Measurements from ENCODE around the gene LMCD1. TPM values are rescaled to one million over a fixed set of nuclear protein-coding genes. Genes with fewer than 3 reads are reported as not detected.

Gene LMCD1
- total and polyA plus RNA-seq, 9 donors: 114 to 221 (median 185) TPM

GRCh38 chr3:8542190-8543135, 40.8 kb downstream of the LMCD1 start:
- no peak overlapping the region for H3K4me3 ChIP-seq (ENCODE audit: low read length)
- DNase-seq: peak; percentile 61
- 44% methylated on average over 6 of the region's 12 CpGs for WGBS (ENCODE audit: insufficient coverage)
- H3K36me3 ChIP-seq (ENCODE audit: control insufficient read depth, insufficient read depth, low read length): peaks cover 74% of the 10 kb centered on the region
- H3K27me3 ChIP-seq (ENCODE audit: control insufficient read depth, insufficient read depth, low read length): no peaks in the 10 kb centered on the region
- H3K9me3 ChIP-seq (replicated peaks; ENCODE audit: control insufficient read depth, low read depth, low read length): no peaks in the 10 kb centered on the region
- H3K27ac ChIP-seq (ENCODE audit: low read length): peak overlapping the region; percentile 13
- H3K4me1 ChIP-seq (ENCODE audit: control insufficient read depth, insufficient read depth, low read length): peaks cover 13% of the 10 kb centered on the region

- H3K36me3 ChIP-seq (ENCODE audit: control insufficient read depth, insufficient read depth, low read length): peaks cover 75% of the 10 kb centered on the region
These were observed 45.0 kb downstream of the LMCD1 start for GRCh38 chr3:8546609-8547008.

GRCh38 chr3:8548502-8549275, 47.1 kb downstream of the LMCD1 start:
- H3K4me1 ChIP-seq (ENCODE audit: control insufficient read depth, insufficient read depth, low read length): peaks cover 20% of the 10 kb centered on the region
- DNase-seq: no peak
- H3K4me3 ChIP-seq (ENCODE audit: low read length): no peak overlapping the region
- H3K27me3 ChIP-seq (ENCODE audit: control insufficient read depth, insufficient read depth, low read length): no peaks in the 10 kb centered on the region
- H3K36me3 ChIP-seq (ENCODE audit: control insufficient read depth, insufficient read depth, low read length): peaks cover 74% of the 10 kb centered on the region
- H3K27ac ChIP-seq (ENCODE audit: low read length): no peak overlapping the region
- no peaks in the 10 kb centered on the region for H3K9me3 ChIP-seq (replicated peaks; ENCODE audit: control insufficient read depth, low read depth, low read length)
- WGBS (ENCODE audit: insufficient coverage): 91% methylated on average over 16 of the region's 17 CpGs

More at GRCh38 chr3:8546609-8547008, 45.0 kb downstream of the LMCD1 start:
- no peaks in the 10 kb centered on the region for H3K9me3 ChIP-seq (replicated peaks; ENCODE audit: control insufficient read depth, low read depth, low read length)
- no peaks in the 10 kb centered on the region for H3K27me3 ChIP-seq (ENCODE audit: control insufficient read depth, insufficient read depth, low read length)
- DNase-seq: no peak
- H3K4me1 ChIP-seq (ENCODE audit: control insufficient read depth, insufficient read depth, low read length): peaks cover 16% of the 10 kb centered on the region
- H3K4me3 ChIP-seq (ENCODE audit: low read length): no peak overlapping the region
- H3K27ac ChIP-seq (ENCODE audit: low read length): no peak overlapping the region
- 86% methylated on average over 1 of the region's 4 CpGs for WGBS (ENCODE audit: insufficient coverage)

GRCh38 chr3:8549354-8549753, 47.7 kb downstream of the LMCD1 start:
- Histone ChIP-seq H3K36me3 (ENCODE audit: control insufficient read depth, insufficient read depth, low read length) (peaks cover 68% of the 10 kb centered on the region), H3K27ac (ENCODE audit: low read length) (no peak overlapping the region), H3K4me3 (ENCODE audit: low read length) (no peak overlapping the region), H3K4me1 (ENCODE audit: control insufficient read depth, insufficient read depth, low read length) (peaks cover 27% of the 10 kb centered on the region), H3K27me3 (ENCODE audit: control insufficient read depth, insufficient read depth, low read length) (no peaks in the 10 kb centered on the region), H3K9me3 (replicated peaks; ENCODE audit: control insufficient read depth, low read depth, low read length) (no peaks in the 10 kb centered on the region)
- DNase-seq: no peak
- no CpG with 5 or more reads among the region's 1 CpG for WGBS (ENCODE audit: insufficient coverage)

- Histone ChIP-seq H3K4me3 (ENCODE audit: low read length) (no peak overlapping the region), H3K27ac (ENCODE audit: low read length) (no peak overlapping the region), H3K4me1 (ENCODE audit: control insufficient read depth, insufficient read depth, low read length) (peaks cover 38% of the 10 kb centered on the region), H3K27me3 (ENCODE audit: control insufficient read depth, insufficient read depth, low read length) (no peaks in the 10 kb centered on the region), H3K36me3 (ENCODE audit: control insufficient read depth, insufficient read depth, low read length) (peaks cover 64% of the 10 kb centered on the region), H3K9me3 (replicated peaks; ENCODE audit: control insufficient read depth, low read depth, low read length) (no peaks in the 10 kb centered on the region)
- WGBS (ENCODE audit: insufficient coverage): 32% methylated on average over 3 of the region's 6 CpGs
- DNase-seq: peak; percentile 76
These were observed 49.0 kb downstream of the LMCD1 start for GRCh38 chr3:8550611-8551010.

- Histone ChIP-seq H3K4me1 (ENCODE audit: control insufficient read depth, insufficient read depth, low read length) (peaks cover 49% of the 10 kb centered on the region), H3K36me3 (ENCODE audit: control insufficient read depth, insufficient read depth, low read length) (peaks cover 59% of the 10 kb centered on the region), H3K27ac (ENCODE audit: low read length) (no peak overlapping the region), H3K27me3 (ENCODE audit: control insufficient read depth, insufficient read depth, low read length) (no peaks in the 10 kb centered on the region), H3K4me3 (ENCODE audit: low read length) (no peak overlapping the region), H3K9me3 (replicated peaks; ENCODE audit: control insufficient read depth, low read depth, low read length) (no peaks in the 10 kb centered on the region)
- DNase-seq: no peak
- 60% methylated on average over 5 of the region's 5 CpGs for WGBS (ENCODE audit: insufficient coverage)
These were observed 50.7 kb downstream of the LMCD1 start for GRCh38 chr3:8552223-8552762.

GRCh38 chr3:8553405-8553804, 51.8 kb downstream of the LMCD1 start:
- DNase-seq: no peak
- Histone ChIP-seq H3K9me3 (replicated peaks; ENCODE audit: control insufficient read depth, low read depth, low read length) (no peaks in the 10 kb centered on the region), H3K36me3 (ENCODE audit: control insufficient read depth, insufficient read depth, low read length) (peaks cover 64% of the 10 kb centered on the region), H3K27ac (ENCODE audit: low read length) (no peak overlapping the region), H3K4me1 (ENCODE audit: control insufficient read depth, insufficient read depth, low read length) (peaks cover 54% of the 10 kb centered on the region), H3K4me3 (ENCODE audit: low read length) (no peak overlapping the region), H3K27me3 (ENCODE audit: control insufficient read depth, insufficient read depth, low read length) (no peaks in the 10 kb centered on the region)
- WGBS (ENCODE audit: insufficient coverage): 50% methylated on average over 4 of the region's 6 CpGs

GRCh38 chr3:8554696-8555095, 53.1 kb downstream of the LMCD1 start:
- WGBS (ENCODE audit: insufficient coverage): 31% methylated on average over 3 of the region's 11 CpGs
- Histone ChIP-seq H3K27me3 (ENCODE audit: control insufficient read depth, insufficient read depth, low read length) (no peaks in the 10 kb centered on the region), H3K36me3 (ENCODE audit: control insufficient read depth, insufficient read depth, low read length) (peaks cover 63% of the 10 kb centered on the region), H3K9me3 (replicated peaks; ENCODE audit: control insufficient read depth, low read depth, low read length) (no peaks in the 10 kb centered on the region), H3K27ac (ENCODE audit: low read length) (peak overlapping the region; percentile 92), H3K4me3 (ENCODE audit: low read length) (no peak overlapping the region), H3K4me1 (ENCODE audit: control insufficient read depth, insufficient read depth, low read length) (peaks cover 54% of the 10 kb centered on the region)
- peak; percentile 71 for DNase-seq

- DNase-seq: peak; percentile 90
- H3K27ac ChIP-seq (ENCODE audit: low read length): peak overlapping the region; percentile 92
- no peaks in the 10 kb centered on the region for H3K27me3 ChIP-seq (ENCODE audit: control insufficient read depth, insufficient read depth, low read length)
- WGBS (ENCODE audit: insufficient coverage): no CpG with 5 or more reads among the region's 8 CpGs
- no peaks in the 10 kb centered on the region for H3K9me3 ChIP-seq (replicated peaks; ENCODE audit: control insufficient read depth, low read depth, low read length)
- peaks cover 55% of the 10 kb centered on the region for H3K4me1 ChIP-seq (ENCODE audit: control insufficient read depth, insufficient read depth, low read length)
- peaks cover 63% of the 10 kb centered on the region for H3K36me3 ChIP-seq (ENCODE audit: control insufficient read depth, insufficient read depth, low read length)
- no peak overlapping the region for H3K4me3 ChIP-seq (ENCODE audit: low read length)
These were observed 53.6 kb downstream of the LMCD1 start for GRCh38 chr3:8555113-8555661.

All from muscle of leg (tissue), 11 donors.